LNCaP clone FGC (cell line): Measurements from ENCODE around the gene PHLDB2.

Experiments used
- DNase-seq: peaks from one replicate; pipeline ENCODE4 v3.0.0-alpha.2; 2011; ENCODE audit warnings: low read depth
- H3K4me3 ChIP-seq: 2 replicates; pipeline ENCODE4 v1.5.1; 2011; ENCODE audit warnings: mild to moderate bottlenecking, low read depth, low read length, control low read depth
- TF ChIP-seq, protein P1 (sequence below): IDR thresholded peaks from 2 replicates; pipeline ENCODE4 v1.5.1; 2012; ENCODE audit warnings: mild to moderate bottlenecking; ENCODE audit not compliant: control insufficient read depth, insufficient read depth; ENCODE audit errors: extremely low read depth

The PHLDB2 gene

DNA sequence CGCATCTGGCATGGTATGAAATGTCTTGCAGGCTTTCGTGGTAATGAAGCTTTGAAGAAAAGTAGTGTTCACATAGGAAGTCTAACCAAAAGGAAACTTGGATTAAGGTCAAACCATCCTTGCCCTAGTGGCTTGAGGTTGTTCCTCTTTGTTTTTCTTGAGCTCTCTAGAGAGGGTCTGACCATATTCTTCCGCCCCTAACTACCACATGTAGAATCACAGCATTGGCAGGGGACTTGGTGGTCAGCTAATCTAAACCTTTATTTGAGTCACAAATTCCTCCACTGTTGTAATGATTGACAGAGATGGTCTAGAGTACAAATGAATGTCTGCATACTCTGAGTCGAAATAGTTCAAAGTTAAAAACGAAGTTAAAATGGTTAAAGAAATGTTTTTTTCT is 39.1 kb upstream of the PHLDB2 start:
- H3K4me3 ChIP-seq: no peak overlapping the region
- DNase-seq: no peak
- TF ChIP-seq, protein P1, sequence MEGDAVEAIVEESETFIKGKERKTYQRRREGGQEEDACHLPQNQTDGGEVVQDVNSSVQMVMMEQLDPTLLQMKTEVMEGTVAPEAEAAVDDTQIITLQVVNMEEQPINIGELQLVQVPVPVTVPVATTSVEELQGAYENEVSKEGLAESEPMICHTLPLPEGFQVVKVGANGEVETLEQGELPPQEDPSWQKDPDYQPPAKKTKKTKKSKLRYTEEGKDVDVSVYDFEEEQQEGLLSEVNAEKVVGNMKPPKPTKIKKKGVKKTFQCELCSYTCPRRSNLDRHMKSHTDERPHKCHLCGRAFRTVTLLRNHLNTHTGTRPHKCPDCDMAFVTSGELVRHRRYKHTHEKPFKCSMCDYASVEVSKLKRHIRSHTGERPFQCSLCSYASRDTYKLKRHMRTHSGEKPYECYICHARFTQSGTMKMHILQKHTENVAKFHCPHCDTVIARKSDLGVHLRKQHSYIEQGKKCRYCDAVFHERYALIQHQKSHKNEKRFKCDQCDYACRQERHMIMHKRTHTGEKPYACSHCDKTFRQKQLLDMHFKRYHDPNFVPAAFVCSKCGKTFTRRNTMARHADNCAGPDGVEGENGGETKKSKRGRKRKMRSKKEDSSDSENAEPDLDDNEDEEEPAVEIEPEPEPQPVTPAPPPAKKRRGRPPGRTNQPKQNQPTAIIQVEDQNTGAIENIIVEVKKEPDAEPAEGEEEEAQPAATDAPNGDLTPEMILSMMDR: no peak

DNA sequence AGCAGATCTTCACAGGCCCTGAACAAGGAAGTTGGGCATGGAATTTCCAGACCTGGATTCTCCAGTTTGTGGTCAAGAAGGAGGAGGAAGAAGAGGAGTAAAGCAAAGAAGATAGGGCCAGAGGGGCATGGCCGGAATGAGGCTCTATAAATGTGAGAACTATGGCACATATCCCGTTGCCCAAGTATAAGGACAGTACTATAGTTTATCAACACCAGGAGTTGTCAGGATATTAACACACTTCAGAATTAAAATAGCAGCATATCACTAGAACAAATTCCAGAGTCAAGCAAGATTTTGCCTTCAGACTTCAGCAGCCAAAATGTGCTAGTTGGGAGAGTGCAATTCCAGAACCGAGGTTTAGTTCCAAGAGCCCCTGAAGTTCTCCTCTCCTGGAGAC is 38.4 kb upstream of the PHLDB2 start:
- TF ChIP-seq, protein P1: no peak
- no peak overlapping the region for H3K4me3 ChIP-seq
- no peak for DNase-seq

DNA sequence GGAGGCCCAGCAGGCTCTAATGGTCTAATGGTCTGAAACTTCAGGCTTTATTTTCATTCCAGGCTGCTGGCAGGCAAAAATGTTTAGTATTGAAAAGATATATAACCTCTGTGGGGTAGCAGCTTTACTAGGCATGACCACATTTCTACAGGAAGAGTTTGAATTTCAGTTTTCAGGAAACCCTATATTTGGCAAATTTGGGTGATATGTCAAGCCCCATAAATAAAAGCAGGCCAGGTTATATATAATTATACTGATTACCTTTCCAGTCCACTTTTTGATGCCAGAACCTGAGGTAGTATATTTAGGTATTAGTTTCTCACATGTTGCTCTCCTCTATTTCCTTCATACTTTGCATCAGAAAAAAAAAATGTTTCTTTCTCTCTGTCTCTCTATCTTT is 37.2 kb upstream of the PHLDB2 start:
- H3K4me3 ChIP-seq: no peak overlapping the region
- no peak for DNase-seq
- TF ChIP-seq, protein P1: no peak

DNA sequence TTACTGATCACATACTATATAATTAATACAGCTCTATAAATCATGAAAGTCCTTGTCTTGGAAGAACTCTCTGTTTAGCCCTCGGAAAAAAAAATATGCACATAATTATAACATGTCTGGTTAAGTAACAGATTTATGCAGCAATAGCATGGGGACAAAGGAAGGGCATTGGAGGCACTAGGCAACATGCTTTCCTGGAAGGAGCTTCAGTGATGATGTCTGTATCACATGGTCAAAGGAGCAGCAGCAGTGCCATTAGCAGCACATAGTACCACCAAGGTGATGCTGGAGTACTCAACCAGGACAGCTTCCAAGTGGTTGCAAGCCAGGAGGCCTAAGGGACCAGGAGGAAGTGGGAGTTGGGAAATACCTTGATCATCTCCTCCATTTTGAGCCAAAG is 36.3 kb upstream of the PHLDB2 start:
- no peak for DNase-seq
- no peak overlapping the region for H3K4me3 ChIP-seq
- TF ChIP-seq, protein P1: no peak

DNA sequence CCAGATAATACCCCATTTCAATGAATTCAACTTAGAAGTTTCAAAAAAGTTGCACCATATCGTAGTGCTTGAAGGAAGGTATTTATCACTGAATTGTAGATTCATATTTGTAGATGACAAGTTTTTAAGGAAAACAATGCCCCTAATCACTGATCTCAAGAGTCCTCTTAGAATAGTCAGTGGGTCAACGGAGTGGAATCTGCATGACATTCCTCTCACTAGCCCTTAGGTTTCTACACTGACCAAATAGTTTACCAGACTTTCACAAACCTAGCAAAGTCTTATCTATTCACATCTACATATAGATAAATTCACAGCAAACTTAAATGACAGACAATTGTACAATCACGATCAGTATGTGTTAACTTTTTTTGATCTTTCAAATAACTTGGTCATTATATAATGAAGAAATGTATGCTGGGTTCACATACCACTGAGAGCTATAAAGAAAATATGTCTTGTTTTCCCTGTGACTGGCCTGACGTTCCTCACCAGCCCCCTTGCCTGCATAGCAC is 35.7 kb upstream of the PHLDB2 start:
- TF ChIP-seq, protein P1: no peak
- DNase-seq: no peak
- H3K4me3 ChIP-seq: no peak overlapping the region

DNA sequence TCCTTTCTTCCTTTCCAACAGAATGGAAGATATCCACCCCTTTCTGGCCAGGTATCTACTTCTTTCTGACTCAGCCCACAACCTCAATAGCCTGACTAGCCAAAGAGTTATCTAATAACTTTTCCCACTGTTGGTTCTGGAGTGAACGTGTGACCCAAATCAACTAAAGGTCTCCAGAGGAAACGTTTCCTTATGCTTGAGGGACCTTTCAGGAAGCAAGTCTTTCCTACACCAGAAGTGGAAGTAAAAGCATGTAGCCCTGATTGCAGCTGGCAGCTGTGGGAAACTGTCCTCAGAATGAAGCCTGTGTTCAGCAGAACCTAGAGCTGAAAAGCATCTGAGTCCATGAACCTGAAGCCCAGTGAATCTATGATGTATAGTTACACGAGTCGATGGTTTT is 34.7 kb upstream of the PHLDB2 start:
- no peak for DNase-seq
- TF ChIP-seq, protein P1: no peak
- H3K4me3 ChIP-seq: no peak overlapping the region

DNA sequence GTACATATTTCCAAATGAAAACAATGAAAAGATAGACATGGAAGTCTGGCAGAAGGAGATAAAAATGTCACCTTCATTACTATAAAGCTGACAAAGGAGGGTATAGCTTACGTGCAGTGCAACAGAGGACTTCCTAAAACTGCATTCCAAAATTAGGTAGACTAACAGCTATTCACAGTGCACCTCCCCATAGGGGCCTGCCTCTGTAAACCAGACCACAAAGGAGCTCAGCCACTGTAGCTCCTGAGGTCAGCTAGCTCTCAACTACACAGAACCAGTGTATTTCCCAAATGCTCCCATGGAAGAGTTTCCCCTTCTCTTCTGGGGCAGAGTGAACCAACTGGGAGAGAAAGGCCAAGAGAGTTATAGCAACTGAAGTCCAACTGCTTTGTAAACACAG is 31.2 kb upstream of the PHLDB2 start:
- no peak overlapping the region for H3K4me3 ChIP-seq
- no peak for DNase-seq
- TF ChIP-seq, protein P1: no peak
